ENCODE results near the gene FOLH1.
"Not testable (repeated sequence)": the region's sequence is repeated elsewhere in the genome, so short reads cannot be mapped to it uniquely, and the experiment has no call there.

The FOLH1 gene

DNA sequence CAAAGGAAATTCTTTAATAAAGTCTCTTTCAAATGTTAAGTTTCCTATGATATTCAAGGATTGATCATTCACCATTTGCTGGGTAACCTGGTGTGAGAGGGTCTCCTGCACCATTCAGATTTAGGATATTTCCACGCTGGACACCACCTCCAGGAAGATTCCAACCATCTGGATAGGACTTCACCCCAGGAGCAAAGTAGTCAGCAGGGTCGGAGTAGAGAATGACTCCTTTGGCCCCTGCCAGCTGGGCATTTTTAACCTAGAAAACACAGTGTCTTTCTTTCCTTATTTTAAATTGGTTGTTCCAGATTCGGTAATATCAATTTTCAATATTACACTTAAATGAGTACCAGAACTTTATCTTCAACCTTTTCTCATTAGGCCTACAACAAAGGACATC, 22.8 kb downstream of the FOLH1 start:
- not testable (repeated sequence) for DNase-seq (ENCODE audit: low read depth); H3K4me3 ChIP-seq (ENCODE audit: low read depth, low read length)

DNA sequence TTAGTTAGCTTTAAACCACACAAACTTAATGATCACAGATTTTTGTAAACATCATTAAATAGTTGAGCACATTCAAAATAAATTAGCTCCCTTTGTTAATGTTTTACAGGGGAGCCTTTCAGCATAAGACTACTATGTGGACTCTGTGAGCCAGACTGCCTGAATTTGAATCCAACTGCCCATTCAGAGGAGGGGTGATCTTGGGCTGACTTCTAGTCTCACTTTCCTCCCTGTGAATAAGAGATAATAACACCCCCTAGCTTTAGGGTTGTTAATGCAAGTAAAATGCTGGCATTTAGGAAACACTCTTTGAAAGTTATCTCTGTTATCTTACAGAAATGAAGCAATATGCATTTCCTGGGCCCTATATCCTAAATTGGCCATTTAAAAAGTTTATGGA, 23.6 kb downstream of the FOLH1 start:
- H3K4me3 ChIP-seq (ENCODE audit: low read depth, low read length); DNase-seq (ENCODE audit: low read depth): not testable (repeated sequence)

DNA sequence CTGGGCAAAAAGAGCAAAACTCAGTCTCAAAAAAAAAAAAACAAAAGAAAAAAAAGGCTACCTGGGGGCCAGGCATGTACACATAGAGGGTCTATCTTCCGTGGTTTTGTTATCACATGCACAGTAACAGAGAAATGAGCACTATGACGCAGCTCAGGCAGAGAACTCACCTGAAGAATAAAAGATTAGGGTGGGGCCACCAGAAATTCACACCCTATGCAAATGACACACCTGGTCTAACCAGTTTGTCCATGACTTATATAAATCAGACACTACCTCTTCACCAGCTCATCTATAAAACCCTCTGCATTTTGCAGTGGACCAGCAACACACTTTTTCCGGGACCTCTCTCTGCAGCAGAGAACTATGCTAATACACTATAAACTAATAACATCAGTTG, 30.5 kb downstream of the FOLH1 start:
- not testable (repeated sequence) for DNase-seq (ENCODE audit: low read depth); H3K4me3 ChIP-seq (ENCODE audit: low read depth, low read length)

DNA sequence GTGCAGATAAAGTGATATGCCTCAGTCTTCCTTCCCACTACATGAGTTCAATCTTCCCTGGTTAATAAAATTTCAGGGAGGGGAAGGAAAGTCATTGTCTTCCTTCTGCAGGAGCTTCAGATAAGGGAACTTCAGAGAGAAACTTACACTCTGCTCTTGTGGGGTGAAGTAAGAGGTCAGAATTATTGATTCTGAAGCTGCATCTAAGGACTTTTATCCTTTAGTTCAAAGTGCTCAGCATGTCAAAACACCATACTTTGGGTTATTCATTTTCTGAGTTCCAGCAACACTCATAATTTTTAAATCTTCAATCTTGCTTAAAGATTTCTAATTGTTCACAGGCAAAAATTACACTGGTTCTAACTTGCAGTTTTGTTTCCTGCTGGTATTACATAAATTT, 33.0 kb downstream of the FOLH1 start:
- not testable (repeated sequence) for H3K4me3 ChIP-seq (ENCODE audit: low read depth, low read length); DNase-seq (ENCODE audit: low read depth)

DNA sequence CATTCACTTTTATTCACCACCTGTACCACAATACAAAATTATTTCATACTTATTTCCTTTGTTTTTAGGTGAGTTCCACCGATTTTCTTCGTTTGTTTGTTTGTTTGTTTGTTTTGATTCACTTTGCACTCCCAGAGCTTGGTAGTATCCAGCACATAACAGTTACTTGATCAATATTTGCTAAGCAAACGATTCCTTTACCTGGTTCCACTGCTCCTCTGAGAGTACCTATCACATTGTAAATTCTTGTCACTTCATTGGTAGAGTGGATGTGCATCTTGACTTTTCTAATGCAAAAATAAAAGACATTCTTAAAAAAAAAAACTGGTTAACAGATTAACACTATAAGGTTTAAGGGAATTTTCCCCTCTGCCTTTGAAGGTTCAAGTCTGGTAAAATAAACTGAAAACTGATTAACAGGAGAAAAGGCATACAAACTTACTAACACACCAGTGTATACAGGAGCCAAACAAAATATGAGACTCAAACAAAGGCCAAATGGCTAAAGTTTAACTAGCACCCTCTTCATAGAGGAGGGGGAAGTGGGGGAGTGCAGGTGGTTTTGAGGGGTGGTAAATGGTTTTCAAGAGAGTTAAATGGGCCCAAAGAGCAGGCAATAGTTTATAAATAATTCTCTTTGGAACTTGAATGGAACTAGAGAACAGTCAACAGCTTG, 33.6 kb downstream of the FOLH1 start:
- not testable (repeated sequence) for DNase-seq (ENCODE audit: low read depth); H3K4me3 ChIP-seq (ENCODE audit: low read depth, low read length)

DNA sequence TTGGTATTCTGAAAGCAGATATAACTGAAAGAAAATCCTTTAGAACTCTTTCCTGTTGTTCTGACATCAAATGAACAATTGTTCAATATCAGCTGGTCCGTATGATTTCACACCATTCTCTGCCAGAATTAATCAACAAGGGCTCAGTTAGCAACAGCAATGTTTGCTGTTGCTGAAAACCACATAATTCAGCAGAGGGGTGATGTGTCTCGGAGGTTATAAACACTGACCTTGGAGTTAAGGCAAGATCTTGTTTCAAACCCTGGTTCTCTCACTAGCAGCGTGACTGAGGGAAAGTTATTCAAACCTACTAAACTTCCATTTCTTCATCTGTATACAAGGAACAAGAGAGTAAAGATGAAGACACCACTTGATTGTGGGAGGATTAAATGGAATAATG, 36.8 kb downstream of the FOLH1 start:
- not testable (repeated sequence) for H3K4me3 ChIP-seq (ENCODE audit: low read depth, low read length); DNase-seq (ENCODE audit: low read depth)

DNA sequence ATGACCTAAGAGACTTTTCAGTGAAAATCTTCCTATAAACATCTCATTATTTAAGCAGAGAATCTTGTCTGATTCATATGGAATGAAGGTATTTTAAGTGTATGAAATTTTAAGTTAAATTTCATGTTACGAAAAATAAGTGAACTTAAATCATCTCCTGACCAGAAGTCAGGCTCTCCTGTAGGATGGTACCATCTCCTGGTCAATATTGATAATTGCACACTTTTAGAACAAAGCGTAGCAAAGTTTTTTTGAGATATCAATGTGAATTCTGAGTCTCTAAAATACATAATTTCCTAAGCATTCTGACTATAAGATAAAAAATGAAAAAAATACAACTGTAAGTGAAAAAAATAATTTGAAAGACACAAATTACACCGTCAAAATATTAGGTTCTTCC, 38.8 kb downstream of the FOLH1 start:
- not testable (repeated sequence) for DNase-seq (ENCODE audit: low read depth); H3K4me3 ChIP-seq (ENCODE audit: low read depth, low read length)

DNA sequence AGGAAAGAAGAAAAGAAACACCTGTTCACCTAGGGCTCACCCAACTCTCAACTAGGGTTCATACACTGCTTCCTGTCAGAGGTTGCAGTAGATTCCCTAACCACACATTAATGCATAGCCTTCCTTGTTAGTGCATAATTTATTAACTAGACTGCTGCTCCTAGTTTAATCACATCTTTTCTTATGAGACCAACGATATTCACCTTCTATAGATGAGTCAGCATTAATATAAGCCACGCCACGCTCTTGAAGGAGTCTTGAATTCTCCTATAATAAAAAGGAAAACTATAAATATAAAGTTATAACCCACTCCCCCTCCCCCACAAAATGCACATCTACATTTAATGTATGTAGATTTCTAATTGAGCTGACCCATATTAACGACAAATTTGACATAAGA, 39.4 kb downstream of the FOLH1 start:
- DNase-seq (ENCODE audit: low read depth); H3K4me3 ChIP-seq (ENCODE audit: low read depth, low read length): not testable (repeated sequence)

DNA sequence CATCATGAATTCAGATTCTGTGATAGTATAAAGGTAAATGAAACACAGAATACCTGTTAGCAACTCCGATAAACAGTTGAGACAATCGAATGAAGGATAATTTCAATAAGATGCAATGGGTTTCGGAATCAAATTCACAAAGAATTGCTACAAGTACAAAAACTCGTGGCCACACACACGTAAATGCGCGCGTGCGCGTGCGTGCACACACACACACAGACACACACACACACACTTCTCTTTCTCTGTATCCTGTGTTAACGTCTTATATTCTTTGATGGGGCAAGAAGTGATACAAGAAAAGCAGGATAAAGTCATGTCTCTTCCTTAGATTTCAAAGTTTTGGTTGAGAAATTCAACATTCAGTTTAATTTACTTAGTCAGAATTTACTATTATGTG, 57.2 kb downstream of the FOLH1 start:
- H3K4me3 ChIP-seq (ENCODE audit: low read depth, low read length): no peak overlapping the region
- DNase-seq (ENCODE audit: low read depth): no peak

DNA sequence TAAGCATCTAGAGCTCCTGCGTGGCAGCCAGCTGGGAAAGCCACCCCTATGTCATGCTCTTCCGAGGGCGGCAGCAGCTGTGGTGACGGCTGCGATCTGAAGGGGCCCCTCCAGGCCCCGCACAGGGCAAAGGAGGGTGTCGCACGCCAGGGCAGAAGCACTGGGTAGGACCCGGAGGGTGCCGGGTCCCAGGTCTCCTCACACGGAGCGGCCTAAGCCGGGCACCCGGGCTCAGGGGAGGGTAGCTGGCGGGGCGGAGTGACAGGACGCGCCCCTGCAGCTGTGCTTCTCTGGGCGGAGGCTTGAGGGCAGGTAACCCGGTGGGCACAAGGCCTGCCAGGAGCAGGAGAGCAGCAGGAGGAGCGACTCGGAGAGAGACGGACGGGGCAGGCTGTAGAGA, 106.0 kb downstream of the FOLH1 start:
- H3K4me3 ChIP-seq (ENCODE audit: low read depth, low read length): not testable (repeated sequence)

More for the DNA sequence above, 106.0 kb downstream of the FOLH1 start:
- DNase-seq (ENCODE audit: low read depth): not testable (repeated sequence)

Measured in skeletal muscle cell (primary cell).